HG02884 (cell line): ENCODE measurements around the gene INSM1.
"Not testable (repeated sequence)": the region's sequence is repeated elsewhere in the genome, so short reads cannot be mapped to it uniquely, and the experiment has no call there.

Experiments used
- ATAC-seq: cut with Tn5 transposase; IDR thresholded peaks from one replicate; pipeline ENCODE4 v1.9.1; 2021; ENCODE audit warnings: mild to moderate bottlenecking, moderate library complexity; ENCODE audit not compliant: unreplicated experiment

The INSM1 gene, protein sequence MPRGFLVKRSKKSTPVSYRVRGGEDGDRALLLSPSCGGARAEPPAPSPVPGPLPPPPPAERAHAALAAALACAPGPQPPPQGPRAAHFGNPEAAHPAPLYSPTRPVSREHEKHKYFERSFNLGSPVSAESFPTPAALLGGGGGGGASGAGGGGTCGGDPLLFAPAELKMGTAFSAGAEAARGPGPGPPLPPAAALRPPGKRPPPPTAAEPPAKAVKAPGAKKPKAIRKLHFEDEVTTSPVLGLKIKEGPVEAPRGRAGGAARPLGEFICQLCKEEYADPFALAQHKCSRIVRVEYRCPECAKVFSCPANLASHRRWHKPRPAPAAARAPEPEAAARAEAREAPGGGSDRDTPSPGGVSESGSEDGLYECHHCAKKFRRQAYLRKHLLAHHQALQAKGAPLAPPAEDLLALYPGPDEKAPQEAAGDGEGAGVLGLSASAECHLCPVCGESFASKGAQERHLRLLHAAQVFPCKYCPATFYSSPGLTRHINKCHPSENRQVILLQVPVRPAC

GRCh38 chr20:20367575-20368417 lies at the start of gene INSM1:
Gene INSM1 (plus strand): TSS chr20:20368104. CDS start chr20:20368268, 164 bp downstream.
- no peak for ATAC-seq

GRCh38 chr20:20318365-20319161 lies 49.3 kb upstream of the INSM1 start:
- no peak for ATAC-seq

- ATAC-seq = no peak
Observed at GRCh38 chr20:20321134-20321533, 46.8 kb upstream of the INSM1 start.

DNA sequence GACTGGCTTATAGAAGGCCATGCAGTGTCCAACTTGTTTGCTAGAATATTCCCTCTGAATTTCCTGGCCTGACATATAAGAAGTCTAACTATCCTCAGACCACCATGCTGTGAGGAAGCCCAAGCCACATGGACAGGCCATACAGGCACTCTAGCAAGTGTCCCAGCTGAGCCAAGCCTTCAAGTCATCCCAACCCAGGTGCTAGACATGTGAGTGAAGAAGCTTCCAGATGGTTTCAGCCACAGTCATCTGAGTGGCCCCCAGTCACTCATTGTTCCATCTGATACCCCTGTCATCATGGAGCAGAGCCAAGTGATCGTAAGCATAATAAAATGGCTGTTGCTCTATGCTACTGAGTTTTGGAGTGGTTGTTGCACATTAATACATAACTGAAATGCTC lies 46.0 kb upstream of the INSM1 start:
- ATAC-seq = no peak

- no peak for ATAC-seq
Observed at GRCh38 chr20:20322912-20323311, 45.0 kb upstream of the INSM1 start.

DNA sequence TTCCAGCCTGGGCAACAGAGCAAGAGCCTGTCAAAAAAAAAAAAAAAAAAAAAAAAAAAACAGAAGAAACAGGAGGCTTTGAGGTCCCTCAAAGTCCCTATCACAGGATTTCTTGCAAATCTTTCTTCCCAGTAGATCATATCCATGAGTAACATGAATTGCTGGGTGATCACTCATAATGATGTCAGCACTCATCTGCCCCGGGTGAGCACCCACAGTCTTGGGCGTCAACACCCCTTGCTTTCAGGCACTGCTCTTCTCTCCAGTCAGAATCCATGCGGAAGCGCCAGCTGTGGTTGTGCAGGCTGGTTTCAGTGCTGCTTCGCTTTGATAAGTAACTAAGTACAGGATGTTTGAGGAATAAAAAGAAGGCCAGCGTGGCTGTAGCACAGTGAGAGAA lies 40.2 kb upstream of the INSM1 start:
- ATAC-seq = no peak

GRCh38 chr20:20329564-20329963 lies 38.3 kb upstream of the INSM1 start:
- no peak for ATAC-seq

- ATAC-seq = no peak
Observed at GRCh38 chr20:20331156-20331555, 36.7 kb upstream of the INSM1 start.

DNA sequence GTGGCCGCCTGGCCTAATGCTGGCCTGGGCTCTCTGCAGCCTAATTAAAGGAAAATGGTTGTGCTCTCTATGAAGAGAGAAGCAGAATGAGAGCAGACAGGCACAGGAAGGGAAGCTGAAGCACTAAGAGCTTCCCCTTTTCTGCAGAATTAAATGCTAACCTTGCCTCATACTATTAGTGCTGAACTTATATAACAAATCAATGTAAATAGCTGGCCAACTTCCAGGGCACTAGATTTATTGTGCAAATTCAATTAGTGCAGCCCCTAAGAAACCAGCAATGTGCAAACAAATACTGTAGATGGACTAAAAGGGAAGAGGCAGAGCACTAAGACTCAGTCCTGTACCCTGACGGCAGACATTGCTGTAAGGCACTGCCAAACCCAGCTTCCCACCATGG lies 36.1 kb upstream of the INSM1 start:
- ATAC-seq = no peak

GRCh38 chr20:20333866-20334265 lies 34.0 kb upstream of the INSM1 start:
- ATAC-seq = no peak

DNA sequence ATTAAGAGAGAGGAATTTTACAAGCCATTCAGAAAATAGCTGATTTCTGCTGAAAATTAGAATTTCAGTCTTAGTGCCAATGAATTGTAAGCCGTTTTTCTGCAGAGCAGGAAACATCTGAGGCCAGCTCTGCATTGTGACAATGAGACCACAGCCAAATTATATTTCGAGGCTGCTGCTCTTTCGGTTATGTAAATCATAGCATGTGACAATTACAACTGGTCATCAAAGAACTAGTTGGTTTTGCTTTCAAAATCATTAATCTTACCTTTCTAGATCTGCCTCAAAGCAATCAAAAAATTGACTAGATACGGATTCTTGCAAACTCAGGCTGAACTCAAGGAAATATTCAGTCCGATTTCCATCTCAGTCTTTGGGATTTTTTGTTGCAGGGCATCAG lies 33.4 kb upstream of the INSM1 start:
- peak; percentile 94 for ATAC-seq

DNA sequence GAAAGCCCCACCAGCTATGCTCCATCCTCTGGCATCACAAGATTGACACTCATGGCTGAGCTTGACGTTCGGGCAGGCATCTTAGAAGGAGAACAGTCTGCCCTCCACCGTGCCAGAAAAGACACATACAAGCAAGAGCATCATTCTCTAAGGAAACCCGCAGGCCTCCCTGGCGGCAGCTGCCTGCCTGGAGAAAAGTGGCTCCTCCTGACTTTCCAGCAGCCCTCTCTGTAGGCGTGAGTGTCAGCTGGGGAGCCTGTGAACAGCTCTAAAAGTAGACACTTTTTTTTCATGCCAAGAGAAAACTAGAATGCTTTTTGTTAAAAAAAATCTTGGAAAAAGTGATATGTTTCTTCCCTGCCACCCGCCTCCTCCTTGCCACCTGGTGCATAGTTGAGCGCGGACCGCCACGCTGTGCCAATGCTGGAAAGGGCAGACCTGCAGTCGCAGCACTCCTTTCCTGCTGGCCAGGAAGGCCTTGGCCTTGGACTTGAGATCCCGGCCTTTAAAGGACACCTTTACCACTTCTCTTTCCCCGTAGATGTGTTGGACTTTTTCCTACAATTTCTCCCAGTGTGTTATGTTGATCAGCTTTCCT lies 29.7 kb upstream of the INSM1 start:
- no peak for ATAC-seq

DNA sequence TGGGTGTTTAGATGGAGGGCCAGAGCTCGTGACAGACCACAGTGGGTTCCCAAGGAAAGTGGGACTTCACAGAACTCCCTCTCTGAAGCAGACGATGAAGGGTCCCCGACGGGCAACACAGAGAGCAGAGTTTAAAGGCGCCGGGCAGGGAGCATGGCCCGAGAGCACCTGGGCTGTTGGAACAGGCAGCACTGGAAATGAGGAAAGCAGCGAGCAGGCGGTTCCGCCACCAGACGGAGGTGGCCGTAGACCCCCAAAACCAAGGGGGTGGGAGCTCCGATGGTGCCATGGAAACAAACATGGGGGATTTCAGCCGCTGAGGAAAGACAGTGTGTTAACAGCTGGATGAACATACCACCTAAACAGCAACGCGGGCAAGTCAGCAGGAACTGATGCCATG lies 27.5 kb upstream of the INSM1 start:
- ATAC-seq = no peak

- ATAC-seq = no peak
Observed at GRCh38 chr20:20341371-20341770, 26.5 kb upstream of the INSM1 start.

- ATAC-seq = no peak
Observed at GRCh38 chr20:20342066-20342465, 25.8 kb upstream of the INSM1 start.

- ATAC-seq = no peak
Observed at GRCh38 chr20:20343932-20344331, 24.0 kb upstream of the INSM1 start.

DNA sequence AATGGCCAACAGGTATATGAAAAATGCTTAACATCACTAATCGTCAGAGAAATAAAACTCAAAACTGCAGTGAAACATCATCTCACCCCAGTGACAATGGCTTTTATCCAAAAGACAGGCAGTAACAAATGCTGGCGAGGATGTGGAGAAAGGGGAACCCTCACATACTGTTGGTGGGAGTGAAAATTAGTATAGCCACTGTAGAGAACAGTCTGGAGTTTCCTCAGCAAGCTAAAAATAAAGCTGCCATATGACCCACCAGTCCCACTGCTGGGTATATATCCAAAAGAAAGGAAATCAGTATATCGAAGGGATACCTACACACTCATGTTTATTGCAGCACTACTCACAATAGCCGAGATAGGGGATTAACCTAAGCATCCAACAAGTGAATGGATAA lies 23.4 kb upstream of the INSM1 start:
- ATAC-seq = no peak

DNA sequence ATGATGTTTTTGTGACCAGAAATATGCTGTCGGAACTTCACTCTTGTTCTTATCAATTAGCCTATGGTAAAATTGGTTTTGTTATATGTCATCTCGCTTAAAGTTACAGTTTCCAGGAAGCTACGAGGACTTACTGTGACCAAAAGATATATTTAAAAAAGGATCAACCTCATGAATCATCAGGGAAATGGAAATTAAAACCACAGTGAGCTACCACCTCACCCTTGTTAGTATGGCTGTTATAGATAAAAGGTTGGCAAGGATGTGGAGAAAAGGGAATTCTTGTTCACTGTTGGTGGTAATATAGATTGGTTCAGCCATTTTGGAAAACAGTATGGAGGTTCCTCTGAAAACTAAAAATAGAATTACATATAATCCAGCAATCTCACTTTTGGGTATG lies 14.3 kb upstream of the INSM1 start:
- no peak for ATAC-seq

- not testable (repeated sequence) for ATAC-seq
Observed at GRCh38 chr20:20355503-20355902, 12.4 kb upstream of the INSM1 start.

DNA sequence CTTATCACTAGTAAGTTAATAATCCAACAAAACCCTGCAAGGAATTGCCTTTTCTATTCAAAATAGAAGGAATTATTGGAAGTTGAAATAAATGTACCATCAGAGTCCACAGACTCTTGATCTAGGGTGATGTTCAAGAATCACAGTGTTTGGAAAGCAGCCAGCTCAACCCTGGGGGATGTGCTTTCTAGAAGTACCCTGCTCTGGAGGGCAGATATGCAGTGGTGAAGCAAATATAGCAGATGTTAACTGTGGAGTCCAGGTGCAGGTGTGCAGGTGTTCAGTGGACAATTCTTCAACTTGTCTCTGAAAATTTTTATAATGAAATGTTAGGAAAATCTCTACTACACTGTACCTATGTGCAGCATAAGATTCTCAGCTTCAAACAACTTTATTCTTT lies 9.1 kb upstream of the INSM1 start:
- ATAC-seq = no peak

GRCh38 chr20:20359628-20360027 lies 8.3 kb upstream of the INSM1 start:
- ATAC-seq = no peak
